GM04504 (cell line): ENCODE data around the gene INPP5A.
"Not testable (repeated sequence)": the region's sequence is repeated elsewhere in the genome, so short reads cannot be mapped to it uniquely, and the experiment has no call there.

ENCODE experiments used
- DNase-seq: peaks from one replicate; pipeline ENCODE4 v3.0.0-alpha.2; 2012; ENCODE audit warnings: low read depth

Gene INPP5A

GRCh38 chr10:132825783-132826523 is 288.4 kb downstream of the INPP5A start:
- not testable (repeated sequence) for DNase-seq

GRCh38 chr10:132826524-132827422 is 289.2 kb downstream of the INPP5A start:
- no peak for DNase-seq

GRCh38 chr10:132827423-132827789 is 289.8 kb downstream of the INPP5A start:
- no peak for DNase-seq

GRCh38 chr10:132827861-132828539 is 290.4 kb downstream of the INPP5A start:
- DNase-seq = no peak

- no peak for DNase-seq
These were observed 291.1 kb downstream of the INPP5A start for GRCh38 chr10:132828681-132829080.

GRCh38 chr10:132829403-132829802 is 291.8 kb downstream of the INPP5A start:
- DNase-seq = no peak

- DNase-seq = no peak
These were observed 294.8 kb downstream of the INPP5A start for GRCh38 chr10:132832186-132832969.
